WTC11 (cell line): Measurements from ENCODE around the gene GBF1. TPM values are rescaled to one million over a fixed set of nuclear protein-coding genes. Genes with fewer than 3 reads are reported as not detected.

Experiments
- ATAC-seq: fragments of 200-7000 bp; cut with Tn5 transposase; 2 replicates; pipeline ENCODE4 v1.10.0; 2021; ENCODE audit warnings: mild to moderate bottlenecking, moderate library complexity
- CTCF ChIA-PET: fragments of 300-600 bp; sonication (Branson Sonifier 250); formaldehyde crosslinking; loops from one replicate; lab custom pipeline; 2021; ENCODE audit warnings: antibody characterized with exemption; lab: Charles Lee
- POLR2A ChIA-PET: fragments of 350-600 bp; sonication (Branson Sonifier 250); formaldehyde crosslinking; loops from one replicate; lab custom pipeline; 2021; ENCODE audit warnings: antibody characterized with exemption; lab: Charles Lee
- DNase-seq: peaks from one replicate; pipeline ENCODE4 v3.0.0; 2021; ENCODE audit warnings: low spot score
- H3K27ac Mint-ChIP-seq: 2 replicates; pipeline ENCODE4 v1.8.0; 2021; ENCODE audit warnings: mixed read lengths
- H3K27me3 Mint-ChIP-seq: 2 replicates; pipeline ENCODE4 v1.8.0; 2021; ENCODE audit warnings: low read depth, mild to moderate bottlenecking, moderate library complexity, mixed read lengths
- H3K36me3 Mint-ChIP-seq: 2 replicates; pipeline ENCODE4 v1.8.0; 2021; ENCODE audit warnings: mixed read lengths
- H3K4me1 Mint-ChIP-seq: 2 replicates; pipeline ENCODE4 v1.8.0; 2022; ENCODE audit warnings: mixed read lengths
- H3K4me3 Mint-ChIP-seq: 2 replicates; pipeline ENCODE4 v1.8.0; 2021; ENCODE audit warnings: mild to moderate bottlenecking, moderate library complexity, mixed read lengths
- H3K9me3 Mint-ChIP-seq: 2 replicates; pipeline ENCODE4 v1.8.0; 2021; ENCODE audit warnings: mixed read lengths
- ATF1 ChIP-seq: sonication (generic); formaldehyde crosslinking; IDR thresholded peaks from 2 replicates; pipeline ENCODE4 v1.8.1; 2023; ENCODE audit warnings: mild to moderate bottlenecking, moderate library complexity, missing genetic modification reagents
- ESRRA ChIP-seq: sonication (generic); formaldehyde crosslinking; IDR thresholded peaks from 2 replicates; pipeline ENCODE4 v1.8.1; 2022; ENCODE audit warnings: mild to moderate bottlenecking, missing genetic modification reagents, borderline replicate concordance
- ETV6 ChIP-seq: sonication (generic); formaldehyde crosslinking; IDR thresholded peaks from 2 replicates; pipeline ENCODE4 v1.8.1; 2022; ENCODE audit warnings: mild to moderate bottlenecking, missing genetic modification reagents
- HMGA2 ChIP-seq: fragments of 250-450 bp; sonication (Bioruptor Pico); IDR thresholded peaks from 2 replicates; pipeline ENCODE4 v1.4.0; 2021; ENCODE audit warnings: mild to moderate bottlenecking, moderate library complexity
- JAZF1 ChIP-seq: fragments of 250-450 bp; sonication (Bioruptor Pico); IDR thresholded peaks from 2 replicates; pipeline ENCODE4 v1.9.0; 2021; ENCODE audit warnings: moderate library complexity, mild to moderate bottlenecking, inconsistent platforms
- JUN ChIP-seq: sonication (generic); formaldehyde crosslinking; IDR thresholded peaks from 2 replicates; pipeline ENCODE4 v1.8.0; 2023; ENCODE audit warnings: mild to moderate bottlenecking, missing genetic modification reagents
- MYBL2 ChIP-seq: sonication (generic); formaldehyde crosslinking; IDR thresholded peaks from 2 replicates; pipeline ENCODE4 v1.8.1; 2023; ENCODE audit warnings: mild to moderate bottlenecking, moderate library complexity, missing genetic modification reagents
- NR2C2 ChIP-seq: sonication (generic); formaldehyde crosslinking; IDR thresholded peaks from 2 replicates; pipeline ENCODE4 v1.8.0; 2022; ENCODE audit warnings: mild to moderate bottlenecking, missing genetic modification reagents
- NR3C1 ChIP-seq: sonication (generic); formaldehyde crosslinking; conservative IDR thresholded peaks from 2 replicates; pipeline ENCODE4 v1.8.1; 2023; ENCODE audit warnings: low read depth, mild to moderate bottlenecking, missing genetic modification reagents
- TCF7 ChIP-seq: sonication (generic); formaldehyde crosslinking; IDR thresholded peaks from 2 replicates; pipeline ENCODE4 v1.8.0; 2022; ENCODE audit warnings: mild to moderate bottlenecking, low read depth, missing genetic modification reagents, moderate library complexity
- TEAD4 ChIP-seq: sonication (generic); formaldehyde crosslinking; IDR thresholded peaks from 2 replicates; pipeline ENCODE4 v1.8.0; 2022; ENCODE audit warnings: mild to moderate bottlenecking, missing genetic modification reagents
- ZNF138 ChIP-seq: sonication (generic); formaldehyde crosslinking; conservative IDR thresholded peaks from 2 replicates; pipeline ENCODE4 v1.8.1; 2022; ENCODE audit warnings: mild to moderate bottlenecking, moderate library complexity, missing genetic modification reagents
- ZNF263 ChIP-seq: sonication (generic); formaldehyde crosslinking; IDR thresholded peaks from 2 replicates; pipeline ENCODE4 v1.8.1; 2022; ENCODE audit warnings: low read depth, mild to moderate bottlenecking, moderate library complexity, missing genetic modification reagents
- ZNF416 ChIP-seq: fragments of 250-450 bp; sonication (Bioruptor Pico); IDR thresholded peaks from 2 replicates; pipeline ENCODE4 v1.9.0; 2021; ENCODE audit warnings: mild to moderate bottlenecking, inconsistent platforms
- total RNA-seq: library from RNA; stranded (reverse); gene quantifications from 3 replicates; pipeline ENCODE4 v1.2.3, GENCODE V29; 2021
- TF ChIP-seq, protein P1 (sequence below): fragments of 250-450 bp; sonication (Bioruptor Pico); IDR thresholded peaks from 2 replicates; pipeline ENCODE4 v2.1.2; 2022; ENCODE audit warnings: mild to moderate bottlenecking, moderate library complexity
- TF ChIP-seq, protein P2 (sequence below): sonication (generic); formaldehyde crosslinking; IDR thresholded peaks from 2 replicates; pipeline ENCODE4 v1.8.1; 2022; ENCODE audit warnings: low read depth, mild to moderate bottlenecking, moderate library complexity, missing genetic modification reagents, borderline replicate concordance
- TF ChIP-seq, protein P3 (sequence below): sonication (generic); formaldehyde crosslinking; IDR thresholded peaks from 2 replicates; pipeline ENCODE4 v1.8.0; 2022; ENCODE audit warnings: missing genetic modification reagents
- TF ChIP-seq, protein P4 (sequence below): sonication (generic); formaldehyde crosslinking; IDR thresholded peaks from 2 replicates; pipeline ENCODE4 v1.8.0; 2022; ENCODE audit warnings: mild to moderate bottlenecking, missing genetic modification reagents
- TF ChIP-seq, protein P5 (sequence below): sonication (generic); formaldehyde crosslinking; IDR thresholded peaks from 2 replicates; pipeline ENCODE4 v1.8.0; 2023; ENCODE audit warnings: missing genetic modification reagents
- TF ChIP-seq, protein P6 (sequence below): fragments of 250-450 bp; sonication (Bioruptor Pico); IDR thresholded peaks from 2 replicates; pipeline ENCODE4 v1.9.0; 2021; ENCODE audit warnings: mild to moderate bottlenecking

Gene GBF1
- total RNA-seq, 1 experiment from 2014 or later, result 32.4 TPM

DNA sequence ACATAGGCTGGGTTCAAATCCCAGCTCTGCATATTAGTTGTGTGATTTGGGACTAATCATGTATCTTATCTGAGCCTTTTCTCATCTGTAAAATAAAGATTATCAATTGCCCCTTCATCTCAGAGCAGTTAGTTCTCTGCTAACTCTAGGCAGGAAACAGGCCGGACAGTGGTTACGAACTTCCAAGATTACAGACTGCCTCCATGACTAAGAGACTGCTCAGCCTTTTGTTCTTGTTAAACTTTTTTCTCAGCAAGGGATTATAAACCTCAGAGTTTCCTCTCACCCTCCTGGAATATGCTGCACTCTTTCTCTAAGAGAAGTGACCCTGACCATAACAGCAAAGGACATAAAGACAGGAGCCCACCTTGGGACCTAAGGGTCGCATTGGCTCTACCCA is 97.6 kb downstream of the GBF1 start:
- ChIA-PET POLR2A (interaction anchor here (0.7 to 1.0 kb wide), 3 partner anchors 92 to 113 kb away, joined by 3 to 6 read pairs (median 4); no protein-coding TSS in a partner anchor), CTCF (interaction anchor here (1.0 to 20.2 kb wide), 8 partner anchors 9 to 336 kb away, joined by 3 to 906 read pairs (median 6); partner anchors contain the start of genes ELOVL3, NFKB2, PITX3 and SUFU)
- Mint-ChIP-seq H3K9me3 (no peaks in the 10 kb centered on the region), H3K4me1 (peaks cover 10% of the 10 kb centered on the region), H3K36me3 (peaks cover 14% of the 10 kb centered on the region), H3K27me3 (peaks cover 93% of the 10 kb centered on the region), H3K4me3 (no peak overlapping the region), H3K27ac (no peak overlapping the region)
- DNase-seq, result no peak
- no peak for ATAC-seq
- TF ChIP-seq, protein P1, sequence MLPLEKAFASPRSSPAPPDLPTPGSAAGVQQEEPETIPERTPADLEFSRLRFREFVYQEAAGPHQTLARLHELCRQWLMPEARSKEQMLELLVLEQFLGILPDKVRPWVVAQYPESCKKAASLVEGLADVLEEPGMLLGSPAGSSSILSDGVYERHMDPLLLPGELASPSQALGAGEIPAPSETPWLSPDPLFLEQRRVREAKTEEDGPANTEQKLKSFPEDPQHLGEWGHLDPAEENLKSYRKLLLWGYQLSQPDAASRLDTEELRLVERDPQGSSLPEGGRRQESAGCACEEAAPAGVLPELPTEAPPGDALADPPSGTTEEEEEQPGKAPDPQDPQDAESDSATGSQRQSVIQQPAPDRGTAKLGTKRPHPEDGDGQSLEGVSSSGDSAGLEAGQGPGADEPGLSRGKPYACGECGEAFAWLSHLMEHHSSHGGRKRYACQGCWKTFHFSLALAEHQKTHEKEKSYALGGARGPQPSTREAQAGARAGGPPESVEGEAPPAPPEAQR (CRISPR knock-in tag), result no peak
- no peak for TF ChIP-seq MYBL2
- TF ChIP-seq NR2C2 (CRISPR knock-in tag), result no peak
- TF ChIP-seq, protein P2, sequence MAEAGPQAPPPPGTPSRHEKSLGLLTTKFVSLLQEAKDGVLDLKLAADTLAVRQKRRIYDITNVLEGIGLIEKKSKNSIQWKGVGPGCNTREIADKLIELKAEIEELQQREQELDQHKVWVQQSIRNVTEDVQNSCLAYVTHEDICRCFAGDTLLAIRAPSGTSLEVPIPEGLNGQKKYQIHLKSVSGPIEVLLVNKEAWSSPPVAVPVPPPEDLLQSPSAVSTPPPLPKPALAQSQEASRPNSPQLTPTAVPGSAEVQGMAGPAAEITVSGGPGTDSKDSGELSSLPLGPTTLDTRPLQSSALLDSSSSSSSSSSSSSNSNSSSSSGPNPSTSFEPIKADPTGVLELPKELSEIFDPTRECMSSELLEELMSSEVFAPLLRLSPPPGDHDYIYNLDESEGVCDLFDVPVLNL (CRISPR knock-in tag), result no peak
- TF ChIP-seq JAZF1 (CRISPR knock-in tag), result no peak

DNA sequence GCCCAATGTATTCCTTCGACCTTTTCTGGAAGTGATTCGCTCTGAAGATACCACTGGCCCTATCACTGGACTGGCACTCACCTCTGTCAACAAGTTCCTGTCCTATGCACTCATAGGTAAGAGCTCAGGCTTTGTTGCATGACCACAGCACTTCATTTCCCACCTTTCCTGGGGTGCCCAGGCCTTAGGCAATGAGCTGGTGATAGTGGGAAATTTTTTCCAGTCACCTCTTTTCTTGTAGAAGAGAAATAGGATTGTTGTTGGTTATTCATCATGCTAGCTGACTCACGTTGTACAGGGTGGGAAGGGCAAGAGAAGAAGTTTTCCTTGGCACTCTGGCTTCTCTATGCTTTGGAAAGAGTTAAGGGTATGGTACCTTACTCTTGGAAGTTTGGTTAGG is 98.7 kb downstream of the GBF1 start:
- no peaks in the 10 kb centered on the region for H3K9me3 Mint-ChIP-seq
- DNase-seq (no peak), ATAC-seq (no peak)
- peaks cover 87% of the 10 kb centered on the region for H3K27me3 Mint-ChIP-seq
- ChIA-PET POLR2A (no interaction called here), CTCF (interaction anchor here (20.2 kb wide), 1 partner anchor 112 kb away, joined by 906 read pairs; the partner anchor contains the start of genes ELOVL3 and PITX3)
- TF ChIP-seq, protein P3, sequence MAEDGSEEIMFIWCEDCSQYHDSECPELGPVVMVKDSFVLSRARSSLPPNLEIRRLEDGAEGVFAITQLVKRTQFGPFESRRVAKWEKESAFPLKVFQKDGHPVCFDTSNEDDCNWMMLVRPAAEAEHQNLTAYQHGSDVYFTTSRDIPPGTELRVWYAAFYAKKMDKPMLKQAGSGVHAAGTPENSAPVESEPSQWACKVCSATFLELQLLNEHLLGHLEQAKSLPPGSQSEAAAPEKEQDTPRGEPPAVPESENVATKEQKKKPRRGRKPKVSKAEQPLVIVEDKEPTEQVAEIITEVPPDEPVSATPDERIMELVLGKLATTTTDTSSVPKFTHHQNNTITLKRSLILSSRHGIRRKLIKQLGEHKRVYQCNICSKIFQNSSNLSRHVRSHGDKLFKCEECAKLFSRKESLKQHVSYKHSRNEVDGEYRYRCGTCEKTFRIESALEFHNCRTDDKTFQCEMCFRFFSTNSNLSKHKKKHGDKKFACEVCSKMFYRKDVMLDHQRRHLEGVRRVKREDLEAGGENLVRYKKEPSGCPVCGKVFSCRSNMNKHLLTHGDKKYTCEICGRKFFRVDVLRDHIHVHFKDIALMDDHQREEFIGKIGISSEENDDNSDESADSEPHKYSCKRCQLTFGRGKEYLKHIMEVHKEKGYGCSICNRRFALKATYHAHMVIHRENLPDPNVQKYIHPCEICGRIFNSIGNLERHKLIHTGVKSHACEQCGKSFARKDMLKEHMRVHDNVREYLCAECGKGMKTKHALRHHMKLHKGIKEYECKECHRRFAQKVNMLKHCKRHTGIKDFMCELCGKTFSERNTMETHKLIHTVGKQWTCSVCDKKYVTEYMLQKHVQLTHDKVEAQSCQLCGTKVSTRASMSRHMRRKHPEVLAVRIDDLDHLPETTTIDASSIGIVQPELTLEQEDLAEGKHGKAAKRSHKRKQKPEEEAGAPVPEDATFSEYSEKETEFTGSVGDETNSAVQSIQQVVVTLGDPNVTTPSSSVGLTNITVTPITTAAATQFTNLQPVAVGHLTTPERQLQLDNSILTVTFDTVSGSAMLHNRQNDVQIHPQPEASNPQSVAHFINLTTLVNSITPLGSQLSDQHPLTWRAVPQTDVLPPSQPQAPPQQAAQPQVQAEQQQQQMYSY (CRISPR knock-in tag), result no peak
- no peak for TF ChIP-seq NR3C1 (CRISPR knock-in tag)
- no peak for TF ChIP-seq ATF1
- TF ChIP-seq, protein P4, sequence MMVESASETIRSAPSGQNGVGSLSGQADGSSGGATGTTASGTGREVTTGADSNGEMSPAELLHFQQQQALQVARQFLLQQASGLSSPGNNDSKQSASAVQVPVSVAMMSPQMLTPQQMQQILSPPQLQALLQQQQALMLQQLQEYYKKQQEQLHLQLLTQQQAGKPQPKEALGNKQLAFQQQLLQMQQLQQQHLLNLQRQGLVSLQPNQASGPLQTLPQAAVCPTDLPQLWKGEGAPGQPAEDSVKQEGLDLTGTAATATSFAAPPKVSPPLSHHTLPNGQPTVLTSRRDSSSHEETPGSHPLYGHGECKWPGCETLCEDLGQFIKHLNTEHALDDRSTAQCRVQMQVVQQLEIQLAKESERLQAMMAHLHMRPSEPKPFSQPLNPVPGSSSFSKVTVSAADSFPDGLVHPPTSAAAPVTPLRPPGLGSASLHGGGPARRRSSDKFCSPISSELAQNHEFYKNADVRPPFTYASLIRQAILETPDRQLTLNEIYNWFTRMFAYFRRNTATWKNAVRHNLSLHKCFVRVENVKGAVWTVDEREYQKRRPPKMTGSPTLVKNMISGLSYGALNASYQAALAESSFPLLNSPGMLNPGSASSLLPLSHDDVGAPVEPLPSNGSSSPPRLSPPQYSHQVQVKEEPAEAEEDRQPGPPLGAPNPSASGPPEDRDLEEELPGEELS (CRISPR knock-in tag), result no peak
- TF ChIP-seq HMGA2 (CRISPR knock-in tag), result no peak
- no peak for TF ChIP-seq ZNF416
- no peak for TF ChIP-seq ESRRA (CRISPR knock-in tag)
- peaks cover 10% of the 10 kb centered on the region for H3K4me1 Mint-ChIP-seq
- no peak overlapping the region for H3K4me3 Mint-ChIP-seq
- H3K36me3 Mint-ChIP-seq, result peaks cover 14% of the 10 kb centered on the region
- no peak overlapping the region for H3K27ac Mint-ChIP-seq

DNA sequence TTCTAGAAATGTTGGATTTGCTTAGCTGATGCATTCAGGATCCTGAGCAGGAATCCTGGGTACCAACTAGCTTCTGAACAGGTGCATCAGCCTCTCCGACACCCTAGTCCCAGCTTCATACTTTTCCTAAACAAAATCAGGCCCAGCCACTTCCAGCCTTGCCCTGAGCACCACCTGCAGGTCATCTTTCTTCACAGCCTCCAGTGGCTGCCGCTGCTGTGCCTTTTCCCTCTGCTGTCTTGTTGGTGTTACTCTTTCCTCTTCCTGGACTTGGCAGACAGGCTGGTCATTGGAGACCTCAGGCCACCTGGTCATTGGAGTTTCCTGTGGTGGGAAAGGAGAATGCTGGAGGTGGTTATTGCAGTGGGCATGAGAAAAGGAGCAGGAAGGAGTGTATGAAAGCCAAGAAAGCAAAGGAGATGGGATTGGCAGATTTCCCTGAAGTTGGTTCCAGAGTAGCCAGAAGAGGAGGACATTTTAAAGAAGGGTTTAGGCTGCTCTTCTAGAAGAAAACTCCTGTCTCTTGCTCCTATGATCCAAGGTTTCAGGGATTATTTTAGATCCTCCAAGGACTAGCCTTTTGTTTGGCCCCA is 102.0 kb downstream of the GBF1 start:
- POLR2A ChIA-PET, result interaction anchor here (1.1 to 1.4 kb wide), 2 partner anchors 115 to 117 kb away, joined by 6 to 7 read pairs; no protein-coding TSS in a partner anchor
- H3K27me3 Mint-ChIP-seq, result peaks cover 54% of the 10 kb centered on the region
- peaks cover 14% of the 10 kb centered on the region for H3K36me3 Mint-ChIP-seq
- no peak overlapping the region for H3K27ac Mint-ChIP-seq
- DNase-seq (peak; percentile 70), ATAC-seq (peak; percentile 60)
- H3K9me3 Mint-ChIP-seq, result no peaks in the 10 kb centered on the region
- H3K4me3 Mint-ChIP-seq, result no peak overlapping the region
- CTCF ChIA-PET, result interaction anchor here (0.6 to 20.2 kb wide), 31 partner anchors 8 to 178 kb away, joined by 3 to 906 read pairs (median 4); partner anchors contain the start of genes ELOVL3, GBF1 and PITX3
- H3K4me1 Mint-ChIP-seq, result peaks cover 8% of the 10 kb centered on the region
- no peak for TF ChIP-seq ZNF263
- TF ChIP-seq JUN (CRISPR knock-in tag), result no peak
- no peak for TF ChIP-seq TCF7 (CRISPR knock-in tag)
- TF ChIP-seq TEAD4, result no peak
- TF ChIP-seq, protein P5, sequence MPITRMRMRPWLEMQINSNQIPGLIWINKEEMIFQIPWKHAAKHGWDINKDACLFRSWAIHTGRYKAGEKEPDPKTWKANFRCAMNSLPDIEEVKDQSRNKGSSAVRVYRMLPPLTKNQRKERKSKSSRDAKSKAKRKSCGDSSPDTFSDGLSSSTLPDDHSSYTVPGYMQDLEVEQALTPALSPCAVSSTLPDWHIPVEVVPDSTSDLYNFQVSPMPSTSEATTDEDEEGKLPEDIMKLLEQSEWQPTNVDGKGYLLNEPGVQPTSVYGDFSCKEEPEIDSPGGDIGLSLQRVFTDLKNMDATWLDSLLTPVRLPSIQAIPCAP (CRISPR knock-in tag), result no peak
- no peak for TF ChIP-seq ZNF138 (CRISPR knock-in tag)
- TF ChIP-seq ETV6, result no peak
- TF ChIP-seq, protein P6, sequence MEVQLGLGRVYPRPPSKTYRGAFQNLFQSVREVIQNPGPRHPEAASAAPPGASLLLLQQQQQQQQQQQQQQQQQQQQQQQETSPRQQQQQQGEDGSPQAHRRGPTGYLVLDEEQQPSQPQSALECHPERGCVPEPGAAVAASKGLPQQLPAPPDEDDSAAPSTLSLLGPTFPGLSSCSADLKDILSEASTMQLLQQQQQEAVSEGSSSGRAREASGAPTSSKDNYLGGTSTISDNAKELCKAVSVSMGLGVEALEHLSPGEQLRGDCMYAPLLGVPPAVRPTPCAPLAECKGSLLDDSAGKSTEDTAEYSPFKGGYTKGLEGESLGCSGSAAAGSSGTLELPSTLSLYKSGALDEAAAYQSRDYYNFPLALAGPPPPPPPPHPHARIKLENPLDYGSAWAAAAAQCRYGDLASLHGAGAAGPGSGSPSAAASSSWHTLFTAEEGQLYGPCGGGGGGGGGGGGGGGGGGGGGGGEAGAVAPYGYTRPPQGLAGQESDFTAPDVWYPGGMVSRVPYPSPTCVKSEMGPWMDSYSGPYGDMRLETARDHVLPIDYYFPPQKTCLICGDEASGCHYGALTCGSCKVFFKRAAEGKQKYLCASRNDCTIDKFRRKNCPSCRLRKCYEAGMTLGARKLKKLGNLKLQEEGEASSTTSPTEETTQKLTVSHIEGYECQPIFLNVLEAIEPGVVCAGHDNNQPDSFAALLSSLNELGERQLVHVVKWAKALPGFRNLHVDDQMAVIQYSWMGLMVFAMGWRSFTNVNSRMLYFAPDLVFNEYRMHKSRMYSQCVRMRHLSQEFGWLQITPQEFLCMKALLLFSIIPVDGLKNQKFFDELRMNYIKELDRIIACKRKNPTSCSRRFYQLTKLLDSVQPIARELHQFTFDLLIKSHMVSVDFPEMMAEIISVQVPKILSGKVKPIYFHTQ (CRISPR knock-in tag), result no peak
